MM.1S (cell line): ENCODE measurements around the gene NOB1.

ENCODE experiments used
- DNase-seq: peaks from one replicate; pipeline ENCODE4 v3.0.0-alpha.2; 2015
- H2AFZ ChIP-seq: fragments of 300-600 bp; sonication (generic); 2 replicates; pipeline ENCODE4 v1.6.0; 2016; ENCODE audit warnings: antibody characterized with exemption, low read length
- H3F3A ChIP-seq: fragments of 300-600 bp; sonication (generic); 2 replicates; pipeline ENCODE4 v1.6.1; 2016; ENCODE audit warnings: mild to moderate bottlenecking, antibody characterized with exemption, low read length, moderate library complexity, mixed read lengths; ENCODE audit not compliant: insufficient read depth
- H3K27ac ChIP-seq: fragments of 300-600 bp; sonication (generic); 2 replicates; pipeline ENCODE4 v1.5.1; 2016; ENCODE audit warnings: mild to moderate bottlenecking, low read length
- H3K27me3 ChIP-seq: fragments of 300-600 bp; sonication (generic); replicated peaks from 2 replicates; pipeline ENCODE4 v1.6.0; 2016; ENCODE audit warnings: low read length; ENCODE audit not compliant: insufficient read depth
- H3K36me3 ChIP-seq: fragments of 300-600 bp; sonication (generic); replicated peaks from 2 replicates; pipeline ENCODE4 v1.6.1; 2016; ENCODE audit warnings: mild to moderate bottlenecking, low read length, mixed read lengths; ENCODE audit not compliant: insufficient read depth
- H3K4me1 ChIP-seq: fragments of 300-600 bp; sonication (generic); 2 replicates; pipeline ENCODE4 v1.6.1; 2016; ENCODE audit warnings: low read length, mixed read lengths
- H3K4me2 ChIP-seq: fragments of 300-600 bp; sonication (generic); 2 replicates; pipeline ENCODE4 v1.6.0; 2016; ENCODE audit warnings: low read depth, low read length
- H3K4me3 ChIP-seq: fragments of 300-600 bp; sonication (generic); 2 replicates; pipeline ENCODE4 v1.5.1; 2016; ENCODE audit warnings: low read length, mixed read lengths
- H3K79me2 ChIP-seq: fragments of 300-600 bp; sonication (generic); 2 replicates; pipeline ENCODE4 v1.6.1; 2016; ENCODE audit warnings: mixed run types, low read length, mixed read lengths
- H3K9ac ChIP-seq: fragments of 300-600 bp; sonication (generic); 2 replicates; pipeline ENCODE4 v1.6.1; 2016; ENCODE audit warnings: low read length, mixed read lengths
- H3K9me2 ChIP-seq: fragments of 300-600 bp; sonication (generic); replicated peaks from 2 replicates; pipeline ENCODE4 v1.6.1; 2016; ENCODE audit warnings: mild to moderate bottlenecking, low read length, mixed read lengths; ENCODE audit not compliant: insufficient read depth
- H3K9me3 ChIP-seq: fragments of 300-600 bp; sonication (generic); replicated peaks from 2 replicates; pipeline ENCODE4 v1.6.1; 2016; ENCODE audit warnings: mild to moderate bottlenecking, low read length, mixed read lengths; ENCODE audit not compliant: insufficient read depth
- H4K20me1 ChIP-seq: fragments of 300-600 bp; sonication (generic); 2 replicates; pipeline ENCODE4 v1.6.1; 2016; ENCODE audit warnings: mild to moderate bottlenecking, low read length, moderate library complexity, mixed read lengths; ENCODE audit not compliant: insufficient read depth
- CTCF ChIP-seq: fragments of 300-600 bp; sonication (generic); IDR thresholded peaks from 2 replicates; pipeline ENCODE4 v1.5.1; 2016; ENCODE audit warnings: antibody characterized with exemption, low read length, mixed read lengths
- EZH2 ChIP-seq: fragments of 300-600 bp; sonication (generic); optimal IDR thresholded peaks from 2 replicates; pipeline ENCODE3; 2017; ENCODE audit warnings: low read depth, mild to moderate bottlenecking, antibody characterized with exemption, low read length, mixed read lengths
- EZH2phosphoT487 ChIP-seq: fragments of 300-600 bp; sonication (generic); IDR thresholded peaks from 2 replicates; pipeline ENCODE4 v1.6.1; 2018; ENCODE audit warnings: antibody characterized with exemption, low read length

Gene NOB1

GRCh38 chr16:69718111-69718764 is 36.5 kb downstream of the NOB1 start:
- TF ChIP-seq EZH2 (no peak), EZH2phosphoT487 (no peak), CTCF (no peak)
- Histone ChIP-seq H3K27ac (no peak overlapping the region), H3K4me1 (peaks cover 6% of the 10 kb centered on the region), H3K36me3 (no peaks in the 10 kb centered on the region), H3K4me2 (no peak overlapping the region), H3K9me2 (no peaks in the 10 kb centered on the region), H4K20me1 (no peaks in the 10 kb centered on the region), H3K27me3 (no peaks in the 10 kb centered on the region), H3K9me3 (no peaks in the 10 kb centered on the region), H3K4me3 (no peak overlapping the region), H3K79me2 (no peaks in the 10 kb centered on the region), H3F3A (0 out of 2 replicates have a peak, but pooled peaks cover 3% of the 10 kb centered on the region), H3K9ac (no peak overlapping the region), H2AFZ (no peak overlapping the region)
- DNase-seq = no peak

- H3K9ac ChIP-seq = no peak overlapping the region
- no peaks in the 10 kb centered on the region for H3K4me1 ChIP-seq
- no peaks in the 10 kb centered on the region for H3K9me3 ChIP-seq
- H4K20me1 ChIP-seq = no peaks in the 10 kb centered on the region
- no peak overlapping the region for H2AFZ ChIP-seq
- TF ChIP-seq EZH2phosphoT487 (no peak), CTCF (no peak), EZH2 (no peak)
- DNase-seq = no peak
- no peaks in the 10 kb centered on the region for H3F3A ChIP-seq
- no peak overlapping the region for H3K4me3 ChIP-seq
- H3K36me3 ChIP-seq = no peaks in the 10 kb centered on the region
- no peak overlapping the region for H3K27ac ChIP-seq
- H3K4me2 ChIP-seq = no peak overlapping the region
- no peaks in the 10 kb centered on the region for H3K79me2 ChIP-seq
- no peaks in the 10 kb centered on the region for H3K27me3 ChIP-seq
- H3K9me2 ChIP-seq = no peaks in the 10 kb centered on the region
Measured at GRCh38 chr16:69717066-69717465, 37.7 kb downstream of the NOB1 start.

- no peaks in the 10 kb centered on the region for H3K4me1 ChIP-seq
- no peaks in the 10 kb centered on the region for H4K20me1 ChIP-seq
- no peaks in the 10 kb centered on the region for H3K79me2 ChIP-seq
- no peaks in the 10 kb centered on the region for H3K36me3 ChIP-seq
- no peaks in the 10 kb centered on the region for H3F3A ChIP-seq
- no peak overlapping the region for H3K4me2 ChIP-seq
- H2AFZ ChIP-seq = no peak overlapping the region
- H3K9ac ChIP-seq = no peak overlapping the region
- no peaks in the 10 kb centered on the region for H3K9me3 ChIP-seq
- no peaks in the 10 kb centered on the region for H3K9me2 ChIP-seq
- DNase-seq = no peak
- no peaks in the 10 kb centered on the region for H3K27me3 ChIP-seq
- TF ChIP-seq EZH2 (no peak), CTCF (no peak), EZH2phosphoT487 (no peak)
- H3K27ac ChIP-seq = no peak overlapping the region
- no peak overlapping the region for H3K4me3 ChIP-seq
Measured at GRCh38 chr16:69712914-69713581, 41.7 kb downstream of the NOB1 start.
